WTC11 (cell line): ENCODE data around the gene ZNF407. TPM values are rescaled to one million over a fixed set of nuclear protein-coding genes. Genes with fewer than 3 reads are reported as not detected.
A peak's percentile ranks its signal among the peaks of the same experiment; 100 is the strongest.

Experiments
- ATAC-seq: fragments of 200-7000 bp; cut with Tn5 transposase; 2 replicates; pipeline ENCODE4 v1.10.0; 2021; ENCODE audit warnings: mild to moderate bottlenecking, moderate library complexity
- CTCF ChIA-PET: fragments of 300-600 bp; sonication (Branson Sonifier 250); formaldehyde crosslinking; loops from one replicate; lab custom pipeline; 2021; ENCODE audit warnings: antibody characterized with exemption; lab: Charles Lee
- POLR2A ChIA-PET: fragments of 350-600 bp; sonication (Branson Sonifier 250); formaldehyde crosslinking; loops from one replicate; lab custom pipeline; 2021; ENCODE audit warnings: antibody characterized with exemption; lab: Charles Lee
- DNase-seq: peaks from one replicate; pipeline ENCODE4 v3.0.0; 2021; ENCODE audit warnings: low spot score
- H3K27ac Mint-ChIP-seq: 2 replicates; pipeline ENCODE4 v1.8.0; 2021; ENCODE audit warnings: mixed read lengths
- H3K27me3 Mint-ChIP-seq: 2 replicates; pipeline ENCODE4 v1.8.0; 2021; ENCODE audit warnings: low read depth, mild to moderate bottlenecking, moderate library complexity, mixed read lengths
- H3K36me3 Mint-ChIP-seq: 2 replicates; pipeline ENCODE4 v1.8.0; 2021; ENCODE audit warnings: mixed read lengths
- H3K4me1 Mint-ChIP-seq: 2 replicates; pipeline ENCODE4 v1.8.0; 2022; ENCODE audit warnings: mixed read lengths
- H3K4me3 Mint-ChIP-seq: 2 replicates; pipeline ENCODE4 v1.8.0; 2021; ENCODE audit warnings: mild to moderate bottlenecking, moderate library complexity, mixed read lengths
- H3K9me3 Mint-ChIP-seq: 2 replicates; pipeline ENCODE4 v1.8.0; 2021; ENCODE audit warnings: mixed read lengths
- ATF1 ChIP-seq: sonication (generic); formaldehyde crosslinking; IDR thresholded peaks from 2 replicates; pipeline ENCODE4 v1.8.1; 2023; ENCODE audit warnings: mild to moderate bottlenecking, moderate library complexity, missing genetic modification reagents
- CTCF ChIP-seq: fragments of 200-600 bp; IDR thresholded peaks from 2 replicates; pipeline ENCODE4 v1.8.0; 2022; ENCODE audit warnings: antibody characterized with exemption
- ELF4 ChIP-seq: sonication (generic); formaldehyde crosslinking; IDR thresholded peaks from 2 replicates; pipeline ENCODE4 v1.8.1; 2022; ENCODE audit warnings: low read depth, mild to moderate bottlenecking, moderate library complexity, missing genetic modification reagents
- ETV6 ChIP-seq: sonication (generic); formaldehyde crosslinking; IDR thresholded peaks from 2 replicates; pipeline ENCODE4 v1.8.1; 2022; ENCODE audit warnings: mild to moderate bottlenecking, missing genetic modification reagents
- FOXK1 ChIP-seq: sonication (generic); formaldehyde crosslinking; IDR thresholded peaks from 2 replicates; pipeline ENCODE4 v1.8.0; 2022; ENCODE audit warnings: mild to moderate bottlenecking, moderate library complexity, missing genetic modification reagents
- FOXP1 ChIP-seq: sonication (generic); formaldehyde crosslinking; IDR thresholded peaks from 2 replicates; pipeline ENCODE4 v1.8.0; 2022; ENCODE audit warnings: missing genetic modification reagents, mild to moderate bottlenecking, moderate library complexity, borderline replicate concordance
- GABPB1 ChIP-seq: sonication (generic); formaldehyde crosslinking; IDR thresholded peaks from 2 replicates; pipeline ENCODE4 v1.8.1; 2023; ENCODE audit warnings: mild to moderate bottlenecking, missing genetic modification reagents
- GTF2I ChIP-seq: fragments of 250-450 bp; sonication (Bioruptor Pico); conservative IDR thresholded peaks from 2 replicates; pipeline ENCODE4 v1.4.0; 2021; ENCODE audit warnings: mild to moderate bottlenecking
- JUN ChIP-seq: sonication (generic); formaldehyde crosslinking; IDR thresholded peaks from 2 replicates; pipeline ENCODE4 v1.8.0; 2023; ENCODE audit warnings: mild to moderate bottlenecking, missing genetic modification reagents
- NFE2L1 ChIP-seq: sonication (generic); formaldehyde crosslinking; IDR thresholded peaks from 2 replicates; pipeline ENCODE4 v1.8.1; 2023; ENCODE audit warnings: missing genetic modification reagents
- OVOL2 ChIP-seq: fragments of 250-450 bp; sonication (Bioruptor Pico); IDR thresholded peaks from 2 replicates; pipeline ENCODE4 v1.9.0; 2021; ENCODE audit warnings: mild to moderate bottlenecking, borderline replicate concordance
- RORB ChIP-seq: fragments of 250-450 bp; sonication (Bioruptor Pico); IDR thresholded peaks from 2 replicates; pipeline ENCODE4 v1.9.0; 2021; ENCODE audit warnings: mild to moderate bottlenecking
- SOX15 ChIP-seq: fragments of 250-450 bp; sonication (Bioruptor Pico); IDR thresholded peaks from 2 replicates; pipeline ENCODE4 v1.9.0; 2021; ENCODE audit warnings: mild to moderate bottlenecking
- SP1 ChIP-seq: sonication (generic); formaldehyde crosslinking; conservative IDR thresholded peaks from 2 replicates; pipeline ENCODE4 v1.8.1; 2022; ENCODE audit warnings: missing genetic modification reagents
- ZNF396 ChIP-seq: fragments of 250-450 bp; sonication (Bioruptor Pico); IDR thresholded peaks from 2 replicates; pipeline ENCODE4 v1.8.0; 2021; ENCODE audit warnings: mild to moderate bottlenecking, moderate library complexity, borderline replicate concordance
- ZNF425 ChIP-seq: fragments of 250-450 bp; sonication (Bioruptor Pico); conservative IDR thresholded peaks from 2 replicates; pipeline ENCODE4 v1.9.0; 2021; ENCODE audit warnings: mild to moderate bottlenecking
- ZNF512 ChIP-seq: sonication (generic); formaldehyde crosslinking; IDR thresholded peaks from 2 replicates; pipeline ENCODE4 v1.8.1; 2022; ENCODE audit warnings: missing genetic modification reagents, borderline replicate concordance
- ZNF532 ChIP-seq: fragments of 250-450 bp; sonication (Bioruptor Pico); IDR thresholded peaks from 2 replicates; pipeline ENCODE4 v1.9.0; 2021; ENCODE audit warnings: mild to moderate bottlenecking, borderline replicate concordance
- ZNF671 ChIP-seq: fragments of 250-450 bp; sonication (Bioruptor Pico); IDR thresholded peaks from 2 replicates; pipeline ENCODE4 v1.8.0; 2021; ENCODE audit warnings: mild to moderate bottlenecking
- ZSCAN18 ChIP-seq: fragments of 250-450 bp; sonication (Bioruptor Pico); IDR thresholded peaks from 2 replicates; pipeline ENCODE4 v2.1.2; 2022; ENCODE audit warnings: mild to moderate bottlenecking, moderate library complexity
- total RNA-seq: library from RNA; stranded (reverse); gene quantifications from 3 replicates; pipeline ENCODE4 v1.2.3, GENCODE V29; 2021

ZNF407 gene
- total RNA-seq, 1 experiment from 2014 or later: 6.5 TPM

DNA sequence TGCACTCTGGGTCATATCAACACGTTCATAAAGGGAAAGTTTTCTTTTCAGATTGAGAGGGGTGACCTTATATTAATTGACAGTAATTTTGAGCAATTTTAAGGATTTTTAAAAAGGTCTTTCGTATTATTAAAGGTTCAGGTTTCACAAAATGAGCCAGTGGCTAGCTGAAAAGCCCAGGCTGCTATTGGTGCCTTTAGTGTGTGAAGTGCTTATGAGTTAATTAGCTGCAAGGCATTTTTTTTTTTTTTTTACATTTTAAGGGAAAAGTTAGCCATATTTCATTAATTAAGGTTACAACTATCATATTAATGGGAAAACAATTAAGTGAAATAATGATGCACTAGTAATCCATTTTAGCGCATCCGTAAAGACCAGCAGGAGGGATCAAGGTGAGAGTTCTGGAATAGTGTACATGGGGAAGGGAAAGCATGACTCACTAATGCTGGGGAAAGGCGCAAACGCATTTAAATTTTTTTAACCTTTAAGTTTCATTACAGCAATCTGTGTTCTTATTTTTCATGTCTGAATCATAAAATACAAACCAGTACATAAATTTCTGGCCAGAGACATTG, 200.0 kb downstream of the ZNF407 start (continued):
- TF ChIP-seq ZNF532 (no peak), ZSCAN18 (CRISPR knock-in tag) (no peak), JUN (CRISPR knock-in tag) (no peak)
- TF ChIP-seq, all 79 proteins: peak for 0

- no peaks in the 10 kb centered on the region for H3K27me3 Mint-ChIP-seq
- peaks cover 69% of the 10 kb centered on the region for H3K4me1 Mint-ChIP-seq
- H3K36me3 Mint-ChIP-seq: no peaks in the 10 kb centered on the region
- ATAC-seq (no peak), DNase-seq (no peak)
- CTCF ChIA-PET: no interaction called here
- H3K4me3 Mint-ChIP-seq: peak overlapping the region; percentile 27; the same call in 1 of the 2 replicates
- 0 out of 2 replicates have a peak overlapping the region, but pooled peaks have one; percentile 27 for H3K27ac Mint-ChIP-seq
- no peaks in the 10 kb centered on the region for H3K9me3 Mint-ChIP-seq
- POLR2A ChIA-PET: no interaction called here
- no peak for TF ChIP-seq ZNF396
- TF ChIP-seq SP1: no peak
- TF ChIP-seq SOX15: no peak
- no peak for TF ChIP-seq ATF1 (CRISPR knock-in tag)
- TF ChIP-seq RORB (CRISPR knock-in tag): no peak
- TF ChIP-seq CTCF: no peak
- no peak for TF ChIP-seq ZNF532
- TF ChIP-seq OVOL2 (CRISPR knock-in tag): no peak
- no peak for TF ChIP-seq ETV6 (CRISPR knock-in tag)
- TF ChIP-seq GTF2I (CRISPR knock-in tag): no peak
- no peak for TF ChIP-seq GABPB1
- no peak for TF ChIP-seq FOXP1
- no peak for TF ChIP-seq ZNF671 (CRISPR knock-in tag)
- no peak for TF ChIP-seq NFE2L1 (CRISPR knock-in tag)
- TF ChIP-seq ZNF512 (CRISPR knock-in tag): no peak
- TF ChIP-seq ZNF425 (CRISPR knock-in tag): no peak
- TF ChIP-seq FOXK1 (CRISPR knock-in tag): no peak
- no peak for TF ChIP-seq ELF4 (CRISPR knock-in tag)
These were observed 201.9 kb downstream of the ZNF407 start for GRCh38 chr18:74799542-74799941.
